Measurements from ENCODE around the gene RTN4RL2.

The RTN4RL2 gene

DNA sequence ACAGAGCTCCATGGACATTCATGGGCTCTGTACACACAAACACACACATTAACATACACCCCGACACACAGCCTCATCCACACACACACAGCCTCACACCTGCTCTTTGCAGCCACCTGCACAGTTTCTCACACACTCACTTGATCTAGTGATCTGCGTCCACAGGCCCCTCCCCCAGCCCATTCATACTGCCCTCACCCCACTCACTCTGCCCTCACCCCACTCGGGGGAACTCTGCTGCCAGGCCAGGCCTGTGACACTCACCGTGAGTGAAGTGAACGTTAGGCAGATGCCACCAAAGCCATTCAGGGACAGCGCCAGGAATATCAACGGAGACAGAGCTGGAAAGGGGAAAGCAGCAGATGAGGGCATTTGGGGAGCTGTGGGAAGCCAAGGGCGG, 40.2 kb downstream of the RTN4RL2 start:
- no peak for DNase-seq (ENCODE audit: low read depth)

DNA sequence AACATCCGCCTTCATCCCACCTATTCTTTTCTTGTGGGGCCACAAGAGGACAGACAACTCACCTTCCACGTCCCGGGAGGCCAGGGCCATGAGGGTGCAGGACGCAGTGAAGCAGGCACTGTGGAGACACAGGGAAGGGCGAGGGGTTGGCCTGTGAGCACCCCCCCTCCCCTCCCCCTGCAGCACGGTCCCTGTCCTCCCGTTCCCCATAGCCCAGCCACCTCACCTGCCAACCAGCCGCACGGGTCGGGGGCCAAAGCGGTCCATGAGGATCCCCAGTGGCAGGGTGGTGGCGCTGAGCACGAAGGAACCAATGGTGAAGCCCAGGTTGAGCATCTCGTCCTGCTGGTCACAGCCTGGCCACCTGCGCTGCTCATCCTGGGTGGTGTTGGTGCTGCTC, 40.6 kb downstream of the RTN4RL2 start:
- no peak for DNase-seq (ENCODE audit: low read depth)

DNA sequence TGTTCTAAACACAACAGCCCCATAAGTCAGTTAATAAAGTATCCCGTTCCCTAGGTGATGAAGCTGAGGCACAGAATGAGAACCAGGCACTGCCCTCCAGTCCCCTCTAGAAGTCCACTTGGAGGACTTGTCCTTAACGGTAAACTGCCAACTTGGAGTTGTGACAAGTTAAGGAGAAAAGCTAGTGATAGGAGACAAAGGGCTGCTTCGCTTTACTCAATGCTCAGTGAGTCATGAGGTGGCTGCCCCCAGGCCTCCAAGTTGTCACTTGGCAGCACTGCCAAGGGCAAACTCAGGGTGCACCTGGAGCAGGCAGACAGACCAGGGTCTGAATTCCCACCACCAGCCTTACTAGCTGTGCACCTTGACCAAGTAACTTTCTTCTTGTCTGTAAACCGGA, 41.6 kb downstream of the RTN4RL2 start:
- DNase-seq (ENCODE audit: low read depth), result no peak

DNA sequence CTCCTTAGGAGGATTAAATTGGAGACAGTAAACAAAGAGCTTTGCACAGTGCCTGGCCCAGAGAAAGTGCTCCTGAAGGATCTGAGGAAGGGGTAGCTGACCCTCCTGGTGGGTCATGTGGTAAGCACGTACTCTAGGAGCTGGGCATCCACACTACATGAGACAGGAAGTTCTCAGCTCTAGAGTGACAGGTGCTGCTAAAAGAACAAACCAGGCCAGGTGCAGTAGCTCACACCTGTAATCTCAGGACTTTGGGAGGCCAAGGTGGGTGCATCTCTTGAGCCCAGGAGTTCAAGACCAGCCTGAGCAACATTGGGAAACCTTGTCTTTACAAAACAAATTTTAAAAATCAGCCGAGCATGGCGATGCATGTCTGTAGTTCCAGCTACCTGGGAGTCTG, 42.0 kb downstream of the RTN4RL2 start:
- no peak for DNase-seq (ENCODE audit: low read depth)

DNA sequence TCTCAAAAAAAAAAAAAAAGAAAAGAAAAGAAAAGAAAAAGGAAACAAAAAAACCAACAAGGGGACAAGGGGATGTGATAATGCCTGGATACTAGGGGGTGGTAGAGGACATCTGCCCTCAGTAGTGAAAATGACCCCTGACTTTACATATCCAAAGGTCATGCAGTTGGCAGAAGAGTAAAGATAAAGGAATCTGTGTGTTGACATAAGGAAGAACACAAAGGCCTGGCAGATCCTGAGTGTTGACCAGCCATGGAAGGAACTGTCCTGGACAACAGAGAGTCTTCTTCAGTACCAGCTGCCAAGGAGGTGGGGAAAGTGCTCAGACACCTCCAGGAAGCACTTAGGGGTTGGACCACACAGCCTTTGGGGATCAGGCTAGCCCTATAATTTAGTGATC, 42.5 kb downstream of the RTN4RL2 start:
- DNase-seq (ENCODE audit: low read depth), result no peak

DNA sequence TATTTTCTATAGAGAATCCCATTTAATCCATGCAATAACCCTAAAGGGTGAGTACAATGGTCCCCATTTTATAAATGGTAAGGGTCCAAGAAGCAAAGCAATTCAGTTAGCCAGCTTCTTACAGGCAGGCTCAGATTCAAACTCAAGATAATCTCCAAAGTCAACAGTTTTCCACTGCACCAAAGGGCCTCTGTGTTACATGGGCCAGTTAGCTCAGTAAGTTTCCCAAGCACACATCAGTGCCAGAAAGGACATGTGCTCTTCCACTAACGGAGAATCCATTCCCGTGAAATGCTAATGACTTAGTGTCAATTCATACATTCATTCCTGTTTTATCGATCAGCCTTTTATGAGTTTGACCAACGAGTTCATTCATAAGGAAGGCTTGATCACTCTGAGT, 44.2 kb downstream of the RTN4RL2 start:
- DNase-seq (ENCODE audit: low read depth), result no peak

DNA sequence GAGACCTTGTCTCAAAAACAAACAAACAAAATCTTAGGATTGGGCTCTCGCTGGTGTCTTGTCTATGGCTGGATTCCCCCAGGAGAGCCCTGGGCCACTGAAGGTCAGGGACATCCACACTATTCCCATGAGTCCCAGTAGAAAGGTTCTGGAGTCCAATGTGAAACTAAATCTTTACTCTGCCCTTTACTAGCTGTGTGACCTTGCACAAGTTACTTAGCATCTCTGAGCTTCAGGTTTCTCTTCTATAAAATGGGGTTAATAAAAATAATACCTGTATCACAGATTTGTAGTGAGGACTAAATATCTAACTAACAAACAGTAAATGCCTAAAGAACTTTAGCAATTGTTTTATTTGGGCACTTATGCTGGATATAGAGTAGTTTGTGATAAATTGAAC, 46.2 kb downstream of the RTN4RL2 start:
- no peak for DNase-seq (ENCODE audit: low read depth)

DNA sequence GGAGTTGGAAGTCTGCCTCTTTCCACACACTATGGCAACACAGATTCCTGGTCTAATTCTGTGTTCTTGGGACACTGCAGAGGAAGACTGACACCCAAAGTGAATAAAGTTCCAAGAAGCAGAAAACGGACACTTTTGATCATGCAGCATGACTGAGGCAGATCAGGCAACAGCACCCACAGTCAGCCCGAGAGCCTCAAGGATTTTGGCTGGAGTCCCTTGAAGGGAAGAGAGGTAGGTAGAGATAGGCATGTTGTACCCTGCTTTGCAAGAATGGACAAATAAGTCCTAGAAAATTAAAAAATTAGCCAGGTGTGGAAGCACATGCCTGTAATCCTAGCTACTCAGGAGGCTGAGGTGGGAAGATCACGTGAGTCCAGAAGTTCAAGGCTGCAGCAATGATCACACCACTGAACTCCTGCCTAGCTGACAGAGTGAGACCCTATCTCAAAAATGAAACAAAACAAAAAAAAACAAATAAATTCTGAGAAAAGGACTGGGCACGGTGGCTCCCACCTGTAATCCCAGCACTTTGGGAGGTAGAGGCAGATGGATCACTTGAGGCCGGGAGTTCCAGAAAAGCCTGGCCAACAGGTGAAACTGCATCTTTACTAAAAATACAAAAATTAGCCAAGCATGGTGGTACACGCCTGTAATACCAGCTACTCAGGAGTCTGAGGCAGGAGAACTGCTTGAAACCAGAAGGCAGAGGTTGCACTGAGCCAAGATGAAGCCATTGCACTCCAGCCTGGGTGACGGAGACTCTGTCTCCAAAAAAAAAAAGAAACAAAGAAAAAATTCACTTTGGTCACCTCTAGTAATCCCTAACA, 48.2 kb downstream of the RTN4RL2 start:
- DNase-seq (ENCODE audit: low read depth), result no peak

DNA sequence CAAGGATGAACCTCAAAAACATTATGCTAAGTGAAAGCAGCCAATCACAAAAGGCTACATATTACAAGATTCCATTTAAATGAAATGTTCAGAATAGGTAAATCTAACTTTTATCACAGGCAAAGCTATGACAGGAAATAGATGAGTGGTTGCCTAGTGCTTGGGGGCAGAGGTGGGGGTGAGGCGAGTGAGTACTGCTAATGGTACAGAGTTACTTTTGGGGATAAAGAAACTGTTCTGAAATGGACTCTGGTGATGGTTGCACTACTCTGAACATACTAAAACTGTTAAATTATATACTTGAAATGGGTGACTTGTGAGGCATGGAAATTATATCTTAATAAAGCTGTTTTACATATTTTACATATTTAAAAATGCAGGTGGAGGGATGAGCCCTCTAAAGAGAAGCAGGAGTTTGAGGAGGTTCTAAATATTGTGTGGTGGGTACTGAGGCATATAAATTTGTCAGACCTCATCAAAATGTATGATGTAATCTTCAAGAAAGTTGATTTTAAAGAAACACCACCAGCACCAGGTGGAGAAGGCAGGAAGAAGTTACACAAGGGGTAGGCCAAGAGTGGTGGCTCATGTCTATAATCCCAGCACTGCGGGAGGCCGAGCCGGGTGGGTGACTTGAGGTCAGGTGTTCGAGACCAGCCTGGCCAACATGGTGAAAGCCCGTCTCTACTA, 51.6 kb downstream of the RTN4RL2 start:
- DNase-seq (ENCODE audit: low read depth), result no peak

DNA sequence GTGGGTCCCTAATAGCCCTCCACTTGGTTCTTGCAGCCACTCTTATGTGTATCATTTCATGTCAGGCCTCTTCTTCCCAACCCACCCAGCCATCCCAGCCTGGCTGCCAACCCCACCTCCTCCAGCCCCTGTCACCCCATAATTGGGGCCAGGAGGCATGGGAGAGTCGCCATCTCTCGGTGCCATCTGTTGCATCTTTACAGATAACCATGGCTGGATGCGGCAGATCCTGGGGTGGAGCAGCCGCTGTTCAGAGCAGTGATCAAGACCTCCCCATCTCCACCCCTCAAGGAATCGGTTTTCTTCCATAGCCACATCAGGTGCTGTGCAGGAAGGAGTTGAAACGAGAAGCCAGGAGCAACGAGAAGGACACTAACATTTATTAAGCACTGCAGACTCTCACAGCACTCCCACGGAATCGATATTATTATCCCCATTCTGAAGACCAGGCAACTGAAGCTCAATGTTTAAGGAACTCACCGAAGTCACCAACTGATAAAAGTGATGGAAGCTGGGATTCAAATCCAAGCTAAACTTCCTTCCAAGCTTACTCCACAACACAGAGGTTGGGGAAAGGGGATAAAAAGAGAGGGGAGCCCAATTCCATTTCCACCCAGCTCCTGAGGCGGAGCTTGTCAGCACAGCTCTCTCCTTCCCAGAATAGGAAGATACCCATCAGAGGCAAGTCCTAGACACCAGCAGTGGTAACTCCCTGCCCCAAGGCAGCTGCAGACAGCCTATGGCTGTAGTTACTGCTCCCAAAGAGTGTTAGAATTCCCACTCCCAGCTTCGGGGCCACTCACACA, 52.5 kb downstream of the RTN4RL2 start:
- DNase-seq (ENCODE audit: low read depth), result no peak

DNA sequence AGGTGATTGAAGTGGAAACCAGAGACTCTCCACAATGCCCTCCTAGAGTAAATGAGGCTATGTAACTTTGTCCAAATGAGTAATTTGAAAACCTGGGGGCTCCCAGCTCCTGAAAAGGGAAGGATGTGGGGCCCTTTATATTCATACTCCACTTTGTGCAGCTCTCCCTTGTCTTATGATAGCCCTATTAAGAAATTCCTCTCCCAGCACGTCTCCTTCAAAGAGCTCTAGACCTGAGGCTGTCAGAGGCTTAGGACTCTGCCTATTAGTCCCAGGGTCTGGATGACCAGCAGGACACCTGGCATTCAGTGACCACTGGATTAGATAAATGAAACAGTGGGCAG, 53.1 kb downstream of the RTN4RL2 start:
- DNase-seq (ENCODE audit: low read depth), result no peak

DNA sequence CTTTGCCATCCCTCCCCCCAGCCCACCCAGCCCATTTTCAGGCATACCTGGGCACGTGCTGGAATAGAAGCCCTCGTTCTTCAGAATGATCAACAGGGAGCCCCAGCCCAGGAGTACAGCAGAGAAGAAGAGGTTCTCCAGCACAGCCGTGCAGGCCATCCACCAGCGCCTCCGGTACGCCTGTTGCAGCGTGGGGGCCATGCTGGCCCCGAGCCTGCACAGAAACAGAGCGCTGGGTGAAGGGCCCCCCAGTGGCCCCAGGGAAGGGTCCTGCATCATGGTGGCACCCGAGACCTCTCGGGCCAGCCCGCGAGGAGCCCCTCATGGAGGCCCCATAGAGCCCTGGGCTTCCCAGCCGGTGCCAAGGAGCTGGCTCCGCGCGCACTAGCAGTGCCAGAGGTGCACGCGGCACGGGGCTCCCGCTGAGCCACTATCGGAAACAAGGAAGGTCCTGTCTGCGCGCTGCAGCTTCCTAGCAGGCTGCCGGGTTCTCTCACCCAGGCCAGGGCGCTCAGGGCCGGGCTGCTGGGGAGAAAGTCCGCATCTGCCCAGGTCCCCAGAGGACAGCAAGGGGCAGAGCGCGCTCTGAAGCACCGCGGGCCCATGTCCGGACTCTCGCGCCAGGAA, 53.7 kb downstream of the RTN4RL2 start:
- peak; percentile 30 for DNase-seq (ENCODE audit: low read depth)

DNA sequence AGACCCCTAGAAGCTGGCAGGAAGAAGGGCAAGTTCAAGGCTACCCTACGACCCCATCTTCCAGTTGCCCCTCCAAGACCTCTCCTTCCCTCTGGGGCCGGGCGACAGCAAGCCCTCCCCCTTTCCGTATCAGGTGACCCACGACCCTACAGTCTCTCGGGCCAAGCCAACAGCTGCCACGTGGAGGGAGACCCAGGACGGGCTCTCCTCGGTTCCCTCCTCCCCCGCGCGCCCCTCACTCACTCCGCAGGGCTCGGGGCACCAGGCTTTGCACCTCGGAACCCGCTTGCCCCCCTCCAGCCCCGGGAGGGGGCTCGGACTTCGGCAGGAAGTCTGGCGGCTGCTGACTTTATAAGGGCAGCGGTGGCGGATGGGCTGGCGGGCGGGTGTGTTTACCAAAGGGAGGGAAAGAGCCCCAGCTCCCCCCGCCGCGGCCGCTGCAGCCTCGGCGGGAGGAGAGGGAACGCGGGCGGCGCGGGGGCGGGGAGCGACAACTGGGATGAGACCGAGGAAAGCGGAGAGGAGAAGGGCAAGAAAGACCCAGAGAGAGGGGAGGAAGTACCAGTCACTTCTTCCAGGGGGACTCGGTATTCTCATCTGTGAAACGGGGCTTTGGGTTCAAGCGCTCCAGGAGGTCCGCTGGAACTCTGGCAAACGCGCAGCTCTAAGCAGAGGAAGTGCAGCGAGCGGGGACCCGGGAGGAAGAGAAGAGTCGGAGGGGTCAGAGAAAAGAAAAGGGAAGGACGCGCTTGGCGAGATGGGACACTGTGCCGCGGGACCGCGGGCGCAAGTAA, 54.4 kb downstream of the RTN4RL2 start:
- DNase-seq (ENCODE audit: low read depth), result peak; percentile 34

DNA sequence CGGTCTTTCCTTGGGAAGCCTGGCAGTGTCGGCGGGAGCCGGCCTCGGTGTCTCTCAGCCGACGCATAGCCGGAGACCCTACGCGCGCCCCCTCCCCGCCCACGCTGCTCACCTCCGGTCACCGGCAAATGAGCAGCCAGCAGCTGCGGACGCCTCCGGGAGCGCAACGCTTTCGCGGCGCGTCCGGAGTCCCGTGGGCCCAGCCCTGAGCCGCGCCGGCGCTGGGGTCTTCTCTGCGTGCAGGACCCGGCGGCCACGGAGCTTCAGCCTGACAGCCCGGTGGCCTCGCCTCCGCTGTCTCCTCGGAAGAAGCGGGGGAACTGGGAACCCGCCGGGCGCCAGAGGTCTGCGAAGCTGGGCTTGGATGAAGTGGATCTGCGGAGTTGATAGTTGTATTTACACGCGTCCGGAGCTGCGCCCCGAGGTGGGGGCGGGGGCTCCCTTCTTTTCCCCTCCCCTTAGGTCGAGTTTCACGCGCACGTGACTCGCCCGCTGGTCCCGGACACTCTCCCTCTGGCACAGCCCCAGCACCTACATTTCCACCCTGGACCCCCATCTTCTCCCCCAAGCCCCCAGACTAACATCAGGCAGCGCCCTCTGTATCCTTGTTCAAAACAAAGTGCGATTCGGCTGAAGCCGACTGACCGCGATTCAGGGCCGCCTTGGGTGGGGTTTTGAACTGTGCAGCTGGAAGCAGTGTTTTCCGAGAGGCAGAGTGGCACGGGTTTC, 55.2 kb downstream of the RTN4RL2 start, which contains the start of gene SLC43A1:
Gene SLC43A1 (minus strand): TSS at position 371 of the 729 bp plus-strand sequence. CDS start 1,591 bp downstream, outside the sequence.
- peak; percentile 58 for DNase-seq (ENCODE audit: low read depth)

DNA sequence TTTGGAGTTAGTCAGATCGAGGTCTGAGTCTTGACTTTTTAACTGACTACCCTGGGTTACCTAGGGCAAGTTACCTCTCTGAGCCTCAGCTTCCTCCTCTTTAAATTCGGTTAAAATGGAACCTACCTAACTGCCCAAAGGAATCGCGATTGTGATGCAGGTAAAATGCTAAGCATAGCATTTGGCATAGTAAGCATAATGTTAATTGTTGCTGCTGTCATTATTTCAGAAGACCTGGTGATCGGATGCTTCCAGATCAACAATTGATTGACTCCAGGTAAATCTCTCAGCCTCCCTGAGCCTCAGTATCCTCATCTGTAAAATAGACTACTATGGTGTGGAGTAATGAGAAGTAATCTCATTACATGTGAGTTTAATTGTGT, 55.7 kb downstream of the RTN4RL2 start:
- no peak for DNase-seq (ENCODE audit: low read depth)

DNA sequence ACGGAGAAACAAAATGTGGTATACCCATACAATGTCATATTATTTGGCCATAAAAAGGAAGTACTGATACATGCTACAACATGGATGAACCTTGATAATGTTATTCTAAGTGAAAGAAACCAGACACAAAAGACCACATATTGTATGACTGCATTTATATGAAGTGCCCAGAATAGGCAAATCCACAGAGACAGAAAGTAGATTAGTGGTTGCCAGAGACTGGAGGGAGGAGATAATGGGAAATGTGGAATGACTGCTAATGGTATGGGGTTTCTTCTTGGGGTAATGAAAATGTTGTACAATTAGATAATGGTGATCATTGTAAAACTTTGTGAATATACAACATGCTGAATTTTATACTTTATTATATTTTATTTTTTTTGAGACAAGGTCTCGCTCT, 60.8 kb downstream of the RTN4RL2 start:
- DNase-seq (ENCODE audit: low read depth), result no peak

DNA sequence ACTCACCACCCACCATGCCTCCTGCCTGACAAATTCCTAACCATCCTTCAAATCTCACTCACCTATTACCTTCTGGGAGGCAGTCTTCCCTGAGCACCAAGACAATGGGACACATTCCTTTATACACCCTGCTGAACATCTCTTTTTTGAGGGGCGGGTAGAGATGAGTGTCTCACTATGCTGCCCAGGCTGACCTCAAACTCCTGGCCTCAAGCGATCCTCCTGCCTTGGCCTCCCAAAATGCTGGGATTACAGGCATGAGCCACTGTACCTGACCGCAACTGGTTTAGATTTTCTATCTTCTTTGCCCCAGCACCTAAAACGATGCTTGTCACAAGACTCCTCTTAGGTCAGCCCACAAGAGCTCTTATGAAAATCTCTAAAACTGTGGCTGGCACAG, 63.1 kb downstream of the RTN4RL2 start:
- DNase-seq (ENCODE audit: low read depth), result no peak
